Tibial nerve (tissue), 4 donors: ENCODE measurements around the gene TGFBI. TPM values are rescaled to one million over a fixed set of nuclear protein-coding genes. Genes with fewer than 3 reads are reported as not detected.

Experiments used
- DNase-seq, 2 donors: peaks; one replicate each; pipeline ENCODE4 v3.0.0-alpha.2; 2019; ENCODE audit warnings: low spot score in 2 of 2
- H3K27ac ChIP-seq, 4 donors: fragments of 200-600 bp; sonication (generic) in 3 of 4; one replicate each; pipeline ENCODE4 v1.5.1; 2017 to 2019; ENCODE audit warnings: mild to moderate bottlenecking in 1 of 4
- H3K27me3 ChIP-seq, 2 donors: fragments of 200-600 bp; sonication (generic) in 1 of 2; one replicate each; pipeline versions ENCODE4 v1.5.1 to v1.6.0; 2017 to 2019
- H3K36me3 ChIP-seq, 3 donors: fragments of 200-600 bp; sonication (generic); one replicate each; pipeline ENCODE4 v1.5.1; 2018 to 2019
- H3K4me1 ChIP-seq, 4 donors: fragments of 200-600 bp; sonication (generic) in 3 of 4; one replicate each; pipeline ENCODE4 v1.5.1; 2017 to 2019
- H3K4me3 ChIP-seq, 4 donors: fragments of 200-600 bp; sonication (generic) in 3 of 4; one replicate each; pipeline ENCODE4 v1.5.1; 2017 to 2019; ENCODE audit warnings: mild to moderate bottlenecking in 1 of 4, moderate library complexity in 1 of 4
- H3K9me3 ChIP-seq, 4 donors: fragments of 200-600 bp; sonication (generic) in 3 of 4; one replicate each; pipeline ENCODE4 v1.5.1; 2017 to 2019
- EP300 ChIP-seq, 2 donors: sonication (generic); formaldehyde crosslinking; IDR thresholded peaks; one replicate each; pipeline ENCODE4 v1.6.1; 2017; ENCODE audit warnings: antibody characterized with exemption in 2 of 2, mild to moderate bottlenecking in 1 of 2
- POLR2A ChIP-seq, 2 donors: fragments of 450-650 bp; IDR thresholded peaks; one replicate each; pipeline ENCODE4 v1.6.1; 2017; ENCODE audit warnings: antibody characterized with exemption in 2 of 2, mild to moderate bottlenecking in 2 of 2, moderate library complexity in 2 of 2
- WGBS, 2 donors: methylation state at CpG; one replicate each; pipeline ENCODE4 v1.1.5; 2018; 5-methylcytosine and 5-hydroxymethylcytosine counted together
- total RNA-seq, 4 donors: library from RNA; depleted of rRNA; stranded (reverse); fragments of >200 nt; gene quantifications; one replicate each; pipeline ENCODE4 v1.1.0, GENCODE V29; 2016
- TF ChIP-seq, protein P1 (sequence below), 5 experiments: fragments of 200-600 bp in 3 of 5; fragments of 450-650 bp in 2 of 5; sonication (generic) in 3 of 5; IDR thresholded peaks; one replicate each; pipeline ENCODE4 v1.5.1; 2016 to 2019; ENCODE audit warnings: antibody characterized with exemption in 5 of 5, mild to moderate bottlenecking in 3 of 5, moderate library complexity in 2 of 5

TGFBI gene
- total RNA-seq, 4 donors from 2014 or later, result 158 to 291 (median 212) TPM

DNA sequence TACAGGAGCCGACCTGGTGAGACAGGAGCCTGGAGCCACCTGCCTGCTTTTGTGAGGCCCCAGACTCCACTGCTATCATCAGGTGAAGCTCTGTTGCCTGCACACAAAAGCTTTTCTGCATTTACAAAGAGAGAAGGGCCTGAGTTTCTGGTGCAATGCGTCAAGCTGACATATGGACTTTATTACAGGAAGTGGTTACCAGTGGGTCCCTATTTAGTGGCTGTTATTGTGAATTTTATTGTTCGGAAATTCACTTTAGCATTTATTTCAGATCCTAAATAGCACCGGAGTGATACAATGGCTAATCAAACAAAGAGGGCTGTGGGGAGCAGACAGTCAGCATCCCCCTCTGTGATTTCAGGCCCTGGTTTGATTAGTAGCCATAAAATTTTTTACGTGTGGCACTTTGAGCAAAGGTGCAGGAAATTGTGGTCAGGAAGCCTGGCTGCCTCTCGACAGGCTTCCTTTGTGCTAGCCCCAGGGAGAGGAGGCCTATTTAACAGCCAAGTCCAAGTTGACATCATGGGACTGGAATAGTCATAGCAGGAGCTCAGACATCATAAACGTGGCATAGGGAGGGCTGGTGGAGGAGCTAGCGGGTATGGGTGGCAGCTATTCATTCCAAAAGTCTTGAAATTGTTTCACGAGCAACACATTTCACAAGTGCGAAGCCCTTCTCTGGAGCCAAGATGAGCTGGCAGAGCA, 8.4 kb downstream of the TGFBI start:
- TF ChIP-seq EP300 (IDR thresholded peaks at IDR 0.05), result peak in 1 of 2 donors; percentile 5
- TF ChIP-seq, protein P1, sequence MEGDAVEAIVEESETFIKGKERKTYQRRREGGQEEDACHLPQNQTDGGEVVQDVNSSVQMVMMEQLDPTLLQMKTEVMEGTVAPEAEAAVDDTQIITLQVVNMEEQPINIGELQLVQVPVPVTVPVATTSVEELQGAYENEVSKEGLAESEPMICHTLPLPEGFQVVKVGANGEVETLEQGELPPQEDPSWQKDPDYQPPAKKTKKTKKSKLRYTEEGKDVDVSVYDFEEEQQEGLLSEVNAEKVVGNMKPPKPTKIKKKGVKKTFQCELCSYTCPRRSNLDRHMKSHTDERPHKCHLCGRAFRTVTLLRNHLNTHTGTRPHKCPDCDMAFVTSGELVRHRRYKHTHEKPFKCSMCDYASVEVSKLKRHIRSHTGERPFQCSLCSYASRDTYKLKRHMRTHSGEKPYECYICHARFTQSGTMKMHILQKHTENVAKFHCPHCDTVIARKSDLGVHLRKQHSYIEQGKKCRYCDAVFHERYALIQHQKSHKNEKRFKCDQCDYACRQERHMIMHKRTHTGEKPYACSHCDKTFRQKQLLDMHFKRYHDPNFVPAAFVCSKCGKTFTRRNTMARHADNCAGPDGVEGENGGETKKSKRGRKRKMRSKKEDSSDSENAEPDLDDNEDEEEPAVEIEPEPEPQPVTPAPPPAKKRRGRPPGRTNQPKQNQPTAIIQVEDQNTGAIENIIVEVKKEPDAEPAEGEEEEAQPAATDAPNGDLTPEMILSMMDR (IDR thresholded peaks at IDR 0.05), result no peak
- Histone ChIP-seq H3K27ac (peak overlapping the region in 3 of 4 donors; percentile 40 to 56 (median 55)), H3K4me1 (peaks cover 0 to 58% (median 32%) of the 10 kb centered on the region in 4 donors), H3K27me3 (no peaks in the 10 kb centered on the region), H3K4me3 (no peak overlapping the region), H3K9me3 (peaks cover 0 to 8% (median 0%) of the 10 kb centered on the region in 4 donors), H3K36me3 (peaks cover 0 to 6% (median 0%) of the 10 kb centered on the region in 3 donors)
- 39 to 40% methylated on average over 10 of the region's 10 CpGs for WGBS, 2 donors
- no peak for DNase-seq

DNA sequence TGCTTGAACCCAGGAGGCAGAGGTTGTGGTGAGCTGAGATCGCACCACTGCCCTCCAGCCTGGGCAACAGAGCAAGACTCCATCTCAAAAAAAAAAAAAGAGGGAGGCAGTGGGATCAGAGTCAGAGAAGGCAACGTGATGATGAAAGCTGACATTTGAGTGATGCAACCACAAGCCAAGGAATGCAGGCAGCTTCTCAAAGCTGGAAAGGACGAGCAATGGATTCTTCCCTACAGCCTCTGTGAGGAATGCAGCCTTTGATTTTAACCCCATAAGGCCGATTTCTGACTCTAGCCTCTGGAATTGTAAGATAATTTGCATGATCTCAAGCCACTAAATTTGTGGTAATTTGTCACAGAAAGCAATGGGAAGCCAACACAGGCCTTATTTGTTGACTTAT, 9.8 kb downstream of the TGFBI start:
- TF ChIP-seq EP300 (IDR thresholded peaks at IDR 0.05), result no peak
- TF ChIP-seq, protein P1 (IDR thresholded peaks at IDR 0.05), result no peak
- TF ChIP-seq POLR2A (IDR thresholded peaks at IDR 0.05), result no peak
- 65 to 74% methylated on average over 4 of the region's 4 CpGs for WGBS, 2 donors
- Histone ChIP-seq H3K27ac (no peak overlapping the region), H3K4me3 (no peak overlapping the region), H3K4me1 (peaks cover 0 to 52% (median 23%) of the 10 kb centered on the region in 4 donors), H3K36me3 (peaks cover 0 to 6% (median 0%) of the 10 kb centered on the region in 3 donors), H3K9me3 (peaks cover 0 to 8% (median 0%) of the 10 kb centered on the region in 4 donors), H3K27me3 (no peaks in the 10 kb centered on the region)
- no peak for DNase-seq

DNA sequence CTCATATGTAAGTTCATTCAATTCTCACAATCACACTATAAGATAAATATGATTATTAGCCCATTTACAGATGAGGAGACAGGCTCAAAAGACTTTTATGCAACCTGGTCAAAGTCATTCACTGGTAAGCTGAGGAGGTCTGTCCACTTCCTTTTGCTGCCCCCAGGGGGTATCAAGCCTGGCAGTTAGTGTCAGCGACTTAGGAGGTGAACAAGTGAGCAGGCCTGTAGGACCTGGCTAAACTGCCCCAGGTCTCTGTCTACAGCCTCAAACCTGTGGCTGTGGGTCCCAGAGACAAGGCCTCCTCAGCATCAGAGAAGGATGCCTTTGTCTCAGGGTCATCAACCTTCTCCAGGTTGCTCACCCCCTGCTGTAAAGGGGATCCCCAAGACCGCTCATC, 10.4 kb downstream of the TGFBI start:
- no peaks in the 10 kb centered on the region for H3K27me3 ChIP-seq
- no peak for DNase-seq
- peaks cover 0 to 9% (median 0%) of the 10 kb centered on the region in 3 donors for H3K36me3 ChIP-seq
- WGBS, 2 donors, result 92 to 93% methylated on average over 2 of the region's 2 CpGs
- TF ChIP-seq, protein P1 (IDR thresholded peaks at IDR 0.05), result no peak
- no peak for TF ChIP-seq EP300 (IDR thresholded peaks at IDR 0.05)
- TF ChIP-seq POLR2A (IDR thresholded peaks at IDR 0.05), result no peak
- peaks cover 0 to 8% (median 0%) of the 10 kb centered on the region in 4 donors for H3K9me3 ChIP-seq
- no peak overlapping the region for H3K4me3 ChIP-seq
- peaks cover 0 to 47% (median 19%) of the 10 kb centered on the region in 4 donors for H3K4me1 ChIP-seq
- H3K27ac ChIP-seq, result no peak overlapping the region

DNA sequence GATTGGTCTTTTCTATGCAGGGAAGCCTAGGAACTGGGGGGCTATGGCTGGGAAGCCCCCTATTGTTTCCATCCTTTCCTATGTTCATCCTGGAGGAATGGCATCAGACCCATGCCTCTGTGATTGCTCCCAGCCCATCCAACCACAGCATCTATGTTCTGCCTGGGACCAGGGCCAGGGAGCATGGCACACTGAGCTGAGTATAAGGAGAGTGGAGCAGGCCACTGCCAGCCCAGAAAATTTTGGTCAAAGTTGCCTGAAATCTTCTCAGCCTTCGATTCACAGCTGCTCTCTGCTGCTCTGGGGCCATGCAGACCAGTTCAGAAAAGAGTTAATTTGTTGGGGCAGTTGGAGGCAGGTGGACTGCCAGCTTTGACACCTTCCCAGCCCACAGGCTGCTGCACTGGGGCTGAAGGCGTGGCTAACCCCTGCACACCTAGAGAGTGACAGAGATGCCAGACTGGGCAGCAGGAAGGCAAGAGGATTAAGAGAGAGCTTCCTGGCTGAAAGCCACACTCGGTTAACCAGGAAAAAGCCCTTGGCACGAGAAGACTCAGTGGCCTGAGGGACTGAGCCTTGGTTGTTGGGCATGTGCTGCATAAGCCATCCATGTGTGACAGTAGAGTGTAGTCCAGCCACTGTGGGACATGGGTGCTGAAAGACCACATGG, 12.1 kb downstream of the TGFBI start:
- Histone ChIP-seq H3K27me3 (no peaks in the 10 kb centered on the region), H3K4me3 (no peak overlapping the region), H3K9me3 (peaks cover 0 to 8% (median 0%) of the 10 kb centered on the region in 4 donors), H3K36me3 (peaks cover 0 to 15% (median 0%) of the 10 kb centered on the region in 3 donors), H3K4me1 (peaks cover 0 to 40% (median 14%) of the 10 kb centered on the region in 4 donors), H3K27ac (peak overlapping the region in 1 of 4 donors; percentile 4)
- TF ChIP-seq, protein P1 (IDR thresholded peaks at IDR 0.05), result no peak
- TF ChIP-seq POLR2A (IDR thresholded peaks at IDR 0.05) (no peak), EP300 (IDR thresholded peaks at IDR 0.05) (no peak)
- 45 to 57% methylated on average over 4 of the region's 4 CpGs for WGBS, 2 donors
- DNase-seq, result no peak

- Histone ChIP-seq H3K36me3 (peaks cover 0 to 24% (median 0%) of the 10 kb centered on the region in 3 donors), H3K27me3 (no peaks in the 10 kb centered on the region), H3K4me3 (no peak overlapping the region), H3K27ac (peak overlapping the region in 1 of 4 donors; percentile 72), H3K4me1 (peaks cover 0 to 30% (median 9%) of the 10 kb centered on the region in 4 donors), H3K9me3 (peaks cover 0 to 8% (median 0%) of the 10 kb centered on the region in 4 donors)
- WGBS, 2 donors, result 49 to 72% methylated on average over 1 of the region's 1 CpG
- DNase-seq, result no peak
- no peak for TF ChIP-seq EP300 (IDR thresholded peaks at IDR 0.05)
- no peak for TF ChIP-seq POLR2A (IDR thresholded peaks at IDR 0.05)
- TF ChIP-seq, protein P1 (IDR thresholded peaks at IDR 0.05), result no peak
Measured at GRCh38 chr5:136042156-136042555, 13.4 kb downstream of the TGFBI start.
